ENCODE measurements around the gene EPS8L3. TPM values are rescaled to one million over a fixed set of nuclear protein-coding genes. Genes with fewer than 3 reads are reported as not detected.

Gene EPS8L3
- total and polyA plus RNA-seq, 2 donors (not counting 3 experiments of a cell fraction or from before 2014, with no cell fraction given): not detected

DNA sequence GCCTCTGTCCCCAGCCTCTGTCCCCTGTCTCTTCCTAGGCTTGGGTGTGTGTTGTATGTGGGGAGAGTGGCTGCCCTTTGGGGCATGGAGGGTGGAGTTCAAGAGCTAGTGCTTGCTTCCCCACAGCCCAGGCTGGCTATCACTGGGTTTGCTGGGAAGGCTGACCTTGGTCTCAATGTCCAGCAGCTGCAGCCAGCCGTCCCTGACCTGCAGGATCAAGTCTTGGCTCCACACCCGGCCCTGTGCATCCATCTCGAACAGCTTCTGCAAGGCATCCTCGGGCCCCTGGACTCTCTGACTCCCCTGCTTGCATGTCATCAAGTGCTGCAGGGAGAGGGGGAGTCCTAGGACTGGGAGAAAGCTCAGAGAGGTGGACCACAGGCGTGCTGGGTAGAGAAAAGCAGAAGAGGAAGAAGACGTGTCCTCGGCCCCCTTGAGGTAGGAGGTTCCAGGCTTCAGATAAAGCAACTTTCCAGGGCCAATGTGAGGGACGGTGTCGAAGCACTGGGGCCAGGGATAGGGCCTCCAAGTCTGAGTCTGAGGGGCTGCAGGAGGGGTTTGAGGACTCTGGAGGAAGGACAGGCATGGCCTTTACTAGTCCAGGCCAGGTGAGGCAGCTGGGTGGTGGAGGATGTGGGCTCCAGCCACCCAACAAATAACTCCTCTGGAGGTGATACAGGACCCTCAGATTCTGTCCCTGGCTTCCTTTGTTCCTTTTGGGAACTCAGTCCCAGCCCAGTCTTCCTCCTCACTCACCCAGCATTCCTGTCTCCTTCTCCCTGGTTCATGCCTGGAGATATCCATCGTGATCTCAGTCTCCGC lies 4.0 kb downstream of the EPS8L3 start:
- Histone ChIP-seq H3K9me1 (replicated peaks; ENCODE audit: control insufficient read depth, extremely low read depth, insufficient read depth, low read length) (no peaks in the 10 kb centered on the region), H3K27me3 (ENCODE audit: control insufficient read depth in 2 of 2, insufficient read depth in 2 of 2, low read length in 2 of 2) (no peaks in the 10 kb centered on the region), H3K4me1 (ENCODE audit: control insufficient read depth, extremely low read depth, insufficient read depth, low read length) (peaks cover 14% of the 10 kb centered on the region), H4K20me1 (replicated peaks; ENCODE audit: control insufficient read depth, extremely low read depth, insufficient read depth, low read length) (no peaks in the 10 kb centered on the region), H3K9me3 (replicated peaks; ENCODE audit: control insufficient read depth, insufficient read depth, low read length) (no peaks in the 10 kb centered on the region), H3K4me3 (replicated peaks in 1 of 3; ENCODE audit: insufficient read depth in 1 of 3, low read depth in 1 of 3, low read length in 3 of 3) (no peak overlapping the region), H3K36me3 (ENCODE audit: control insufficient read depth in 2 of 2, extremely low read depth in 1 of 2, insufficient read depth in 2 of 2, low read length in 2 of 2) (no peaks in the 10 kb centered on the region), H3K4me2 (ENCODE audit: insufficient read depth, low read length) (no peak overlapping the region), H2AFZ (ENCODE audit: low read depth, low read length) (no peak overlapping the region), H3K79me2 (ENCODE audit: control insufficient read depth, insufficient read depth, low read length) (no peaks in the 10 kb centered on the region), H3K9ac (replicated peaks; ENCODE audit: extremely low read depth, insufficient read depth, low read length) (no peak overlapping the region), H3K27ac (ENCODE audit: insufficient read depth, low read depth, low read length) (no peak overlapping the region)
- ChIA-PET POLR2A (no interaction called here), CTCF (interaction anchor here (0.9 to 1.5 kb wide), 5 partner anchors 10 to 120 kb away, joined by 3 to 4 read pairs (median 3); no protein-coding TSS in a partner anchor)
- dilution Hi-C loops (cut with MboI; ENCODE audit: extremely low pct_ligation_motif_present, low sequenced_read_pairs): no loop called here
- FAIRE-seq (no peak), DNase-seq (ENCODE audit: low read depth, low spot score) (no peak)
- TF ChIP-seq, protein P1, sequence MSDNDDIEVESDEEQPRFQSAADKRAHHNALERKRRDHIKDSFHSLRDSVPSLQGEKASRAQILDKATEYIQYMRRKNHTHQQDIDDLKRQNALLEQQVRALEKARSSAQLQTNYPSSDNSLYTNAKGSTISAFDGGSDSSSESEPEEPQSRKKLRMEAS (IDR thresholded peaks at IDR 0.05; ENCODE audit: insufficient read depth, insufficient read length): no peak
- TF ChIP-seq, protein P2, sequence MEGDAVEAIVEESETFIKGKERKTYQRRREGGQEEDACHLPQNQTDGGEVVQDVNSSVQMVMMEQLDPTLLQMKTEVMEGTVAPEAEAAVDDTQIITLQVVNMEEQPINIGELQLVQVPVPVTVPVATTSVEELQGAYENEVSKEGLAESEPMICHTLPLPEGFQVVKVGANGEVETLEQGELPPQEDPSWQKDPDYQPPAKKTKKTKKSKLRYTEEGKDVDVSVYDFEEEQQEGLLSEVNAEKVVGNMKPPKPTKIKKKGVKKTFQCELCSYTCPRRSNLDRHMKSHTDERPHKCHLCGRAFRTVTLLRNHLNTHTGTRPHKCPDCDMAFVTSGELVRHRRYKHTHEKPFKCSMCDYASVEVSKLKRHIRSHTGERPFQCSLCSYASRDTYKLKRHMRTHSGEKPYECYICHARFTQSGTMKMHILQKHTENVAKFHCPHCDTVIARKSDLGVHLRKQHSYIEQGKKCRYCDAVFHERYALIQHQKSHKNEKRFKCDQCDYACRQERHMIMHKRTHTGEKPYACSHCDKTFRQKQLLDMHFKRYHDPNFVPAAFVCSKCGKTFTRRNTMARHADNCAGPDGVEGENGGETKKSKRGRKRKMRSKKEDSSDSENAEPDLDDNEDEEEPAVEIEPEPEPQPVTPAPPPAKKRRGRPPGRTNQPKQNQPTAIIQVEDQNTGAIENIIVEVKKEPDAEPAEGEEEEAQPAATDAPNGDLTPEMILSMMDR (IDR thresholded peaks at IDR 0.05; ENCODE audit: extremely low read depth in 1 of 2, insufficient read depth in 1 of 2, low read depth in 1 of 2, low read length in 2 of 2): no peak
- TF ChIP-seq POLR2AphosphoS5 (IDR thresholded peaks at IDR 0.05; ENCODE audit: insufficient read depth, low read depth, low read length): no peak
- no peak for TF ChIP-seq JUN (IDR thresholded peaks at IDR 0.05; ENCODE audit: borderline replicate concordance, insufficient read depth, insufficient read length, low read depth)
- no peak for TF ChIP-seq EZH2 (IDR thresholded peaks at IDR 0.05; ENCODE audit: borderline replicate concordance, low read depth, low read length, severe bottlenecking)
- TF ChIP-seq FOS (IDR thresholded peaks at IDR 0.05; ENCODE audit: borderline replicate concordance, insufficient read depth, low read length): no peak
- TF ChIP-seq MYC (IDR thresholded peaks at IDR 0.05; ENCODE audit: low read depth, low read length): no peak
- no peak for TF ChIP-seq GATA2 (IDR thresholded peaks at IDR 0.05; ENCODE audit: insufficient read depth, insufficient read length, low read depth, low read length)
- no peak for TF ChIP-seq POLR2A (IDR thresholded peaks at IDR 0.05; ENCODE audit: low read depth, low read length)
- intact Hi-C loops (cut with micrococcal nuclease): loop anchor here (5.0 to 10.0 kb wide), 2 partner anchors 92 to 275 kb away; partner anchors contain the start of genes ATXN7L2 and GSTM2
- BruUV-seq (replicated peaks): no TSS peak

Measured in endothelial cell of umbilical vein (primary cell).